PC-3 (cell line): Measurements from ENCODE around the gene HAUS1.

ENCODE experiments used
- CTCF ChIP-seq: fragments of 300-600 bp; sonication (generic); conservative IDR thresholded peaks from 2 replicates; pipeline ENCODE4 v1.5.1; 2017; ENCODE audit warnings: antibody characterized with exemption, low read depth, mild to moderate bottlenecking, low read length
- EZH2 ChIP-seq: fragments of 300-600 bp; sonication (generic); IDR thresholded peaks from one replicate; pipeline ENCODE4 v1.6.1; 2017; ENCODE audit warnings: antibody characterized with exemption, mild to moderate bottlenecking, low read length; ENCODE audit not compliant: unreplicated experiment
- EZH2phosphoT487 ChIP-seq: fragments of 300-600 bp; sonication (generic); IDR thresholded peaks from 2 replicates; pipeline ENCODE4 v1.6.1; 2018; ENCODE audit warnings: mild to moderate bottlenecking, antibody characterized with exemption, low read length, borderline replicate concordance

- TF ChIP-seq CTCF, result no peak
- no peak for TF ChIP-seq EZH2phosphoT487
- TF ChIP-seq EZH2, result no peak
Observed at GRCh38 chr18:46054956-46055837, 49.0 kb upstream of the HAUS1 start.
